Stimulated activated effector memory CD8-positive, alpha-beta T cell treated with anti-CD3 and anti-CD28 coated beads, Interleukin-12 subunit alpha, Interleukin-12 subunit beta, amount 100 ng/mL, for 72 hours (primary cell): ENCODE data around the gene NPFF.

ENCODE experiments used
- ATAC-seq: fragments of 150-1000 bp; cut with Tn5 transposase; 2 replicates; pipeline ENCODE4 v1.10.0; 2021
- DNase-seq, 2 donors: peaks; one replicate each; pipeline ENCODE4 v3.0.0; 2021 to 2022; ENCODE audit warnings: low spot score in 2 of 2
- H3K27ac Mint-ChIP-seq: one replicate; pipeline ENCODE4 v1.8.0; 2022; ENCODE audit warnings: mild to moderate bottlenecking, mixed read lengths
- H3K36me3 Mint-ChIP-seq: one replicate; pipeline ENCODE4 v1.8.0; 2022; ENCODE audit warnings: mild to moderate bottlenecking, mixed read lengths
- H3K4me1 Mint-ChIP-seq: one replicate; pipeline ENCODE4 v1.8.0; 2022; ENCODE audit warnings: mixed read lengths
- H3K4me3 Mint-ChIP-seq: one replicate; pipeline ENCODE4 v1.8.0; 2022; ENCODE audit warnings: mild to moderate bottlenecking, mixed read lengths
- H3K9me3 Mint-ChIP-seq: one replicate; pipeline ENCODE4 v1.8.0; 2022; ENCODE audit warnings: mixed read lengths

NPFF gene

DNA sequence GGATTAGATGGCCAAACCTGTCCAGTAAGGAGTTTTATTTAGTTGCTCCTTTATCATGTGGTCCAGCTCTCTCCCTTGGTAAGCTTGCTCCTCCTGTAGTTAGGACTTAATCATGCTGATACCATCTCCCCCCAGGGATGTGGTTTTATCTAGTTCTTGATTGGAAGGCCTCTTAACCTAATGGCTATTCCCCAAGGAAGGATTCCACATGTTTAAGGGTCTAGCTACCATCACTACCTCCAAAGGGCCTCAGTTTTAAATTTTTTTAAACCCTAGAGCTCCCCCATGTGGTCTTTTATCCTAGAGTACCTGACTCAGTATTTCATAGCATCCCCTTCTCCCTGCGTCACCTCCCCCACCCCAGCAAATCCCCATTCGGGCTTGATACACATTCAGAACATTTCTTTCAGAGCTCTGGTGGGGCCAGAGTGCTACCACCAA lies 30.5 kb downstream of the NPFF start:
- no peak overlapping the region for H3K4me3 Mint-ChIP-seq
- H3K4me1 Mint-ChIP-seq, result peaks cover 42% of the 10 kb centered on the region
- H3K36me3 Mint-ChIP-seq, result peaks cover 100% of the 10 kb centered on the region
- H3K9me3 Mint-ChIP-seq, result no peaks in the 10 kb centered on the region
- no peak for ATAC-seq
- DNase-seq, result no peak
- peak overlapping the region; percentile 96 for H3K27ac Mint-ChIP-seq

DNA sequence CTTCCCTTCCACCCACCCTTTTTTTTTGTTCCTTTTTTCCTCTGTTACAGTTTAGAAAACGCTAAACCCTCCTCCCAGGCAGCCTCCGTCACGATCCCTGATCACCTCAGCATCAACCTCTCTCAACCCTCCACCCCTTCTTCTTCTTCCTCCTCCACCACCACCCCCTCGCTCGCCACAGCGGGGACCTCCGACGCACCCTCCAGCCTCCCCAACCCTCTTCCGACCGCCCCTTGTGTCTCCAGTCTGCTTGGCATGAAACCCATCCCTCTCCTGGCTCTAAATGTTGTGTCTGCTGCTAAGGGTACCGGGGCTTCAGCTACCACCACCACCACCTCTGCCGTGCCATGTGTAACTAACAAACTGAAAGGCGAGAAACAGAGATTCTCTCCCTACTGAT lies 32.5 kb downstream of the NPFF start:
- no peaks in the 10 kb centered on the region for H3K9me3 Mint-ChIP-seq
- H3K4me1 Mint-ChIP-seq, result peaks cover 52% of the 10 kb centered on the region
- no peak for DNase-seq
- peak overlapping the region; percentile 73 for H3K4me3 Mint-ChIP-seq
- peak; percentile 35 for ATAC-seq
- peak overlapping the region; percentile 96 for H3K27ac Mint-ChIP-seq
- peaks cover 100% of the 10 kb centered on the region for H3K36me3 Mint-ChIP-seq

DNA sequence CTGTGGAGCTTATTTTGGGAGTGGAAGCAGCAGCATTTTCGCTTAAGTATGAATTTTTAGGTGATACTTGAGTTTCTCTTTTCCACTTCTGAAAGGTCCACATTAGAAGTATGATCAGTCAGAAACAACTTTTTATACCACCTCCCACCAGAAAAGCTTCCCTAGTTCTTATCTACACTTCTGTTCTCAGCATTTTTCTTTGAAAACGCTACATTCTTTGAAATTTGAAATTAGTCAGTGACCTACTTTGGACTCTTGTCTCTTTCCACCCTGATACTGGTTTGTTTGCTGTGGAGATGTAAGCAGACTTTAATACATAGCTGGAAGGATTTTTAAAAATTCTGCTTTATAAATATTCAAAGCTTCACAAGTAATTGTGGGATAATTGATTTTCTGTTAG lies 33.2 kb downstream of the NPFF start:
- Mint-ChIP-seq H3K4me1 (peaks cover 52% of the 10 kb centered on the region), H3K4me3 (peak overlapping the region; percentile 73)
- ATAC-seq, result peak; percentile 71

DNA sequence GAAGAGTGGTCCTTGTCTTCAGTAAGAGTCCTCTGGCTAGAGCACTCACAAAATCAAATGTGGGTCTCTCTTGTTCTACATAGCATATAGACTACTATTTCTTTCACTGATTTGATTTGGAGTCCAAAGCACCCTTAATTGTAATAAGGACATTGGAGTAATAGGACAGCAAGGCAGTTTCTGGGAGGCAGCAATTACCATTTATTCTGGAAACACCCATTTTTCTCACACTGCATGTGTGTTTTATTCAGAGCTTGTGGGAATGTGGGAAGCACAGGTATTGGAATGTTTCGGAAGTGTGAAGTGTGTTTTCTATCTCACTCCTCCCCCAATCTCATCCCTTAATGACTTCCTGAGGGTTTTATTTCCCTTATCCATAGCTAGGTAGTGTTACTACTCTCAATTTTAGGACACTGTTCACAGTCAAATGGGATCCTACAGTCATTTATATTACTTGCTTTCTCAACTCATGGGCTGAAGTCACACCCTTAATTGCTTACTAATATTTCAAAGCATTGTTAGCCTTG lies 35.2 kb downstream of the NPFF start:
- peak overlapping the region; percentile 73 for H3K4me3 Mint-ChIP-seq
- H3K9me3 Mint-ChIP-seq, result no peaks in the 10 kb centered on the region
- peak overlapping the region; percentile 96 for H3K27ac Mint-ChIP-seq
- DNase-seq (no peak), ATAC-seq (no peak)
- peaks cover 100% of the 10 kb centered on the region for H3K36me3 Mint-ChIP-seq
- H3K4me1 Mint-ChIP-seq, result peaks cover 52% of the 10 kb centered on the region

More for the DNA sequence above, 33.2 kb downstream of the NPFF start:
- peaks cover 100% of the 10 kb centered on the region for H3K36me3 Mint-ChIP-seq
- DNase-seq, result no peak
- peak overlapping the region; percentile 96 for H3K27ac Mint-ChIP-seq
- no peaks in the 10 kb centered on the region for H3K9me3 Mint-ChIP-seq

DNA sequence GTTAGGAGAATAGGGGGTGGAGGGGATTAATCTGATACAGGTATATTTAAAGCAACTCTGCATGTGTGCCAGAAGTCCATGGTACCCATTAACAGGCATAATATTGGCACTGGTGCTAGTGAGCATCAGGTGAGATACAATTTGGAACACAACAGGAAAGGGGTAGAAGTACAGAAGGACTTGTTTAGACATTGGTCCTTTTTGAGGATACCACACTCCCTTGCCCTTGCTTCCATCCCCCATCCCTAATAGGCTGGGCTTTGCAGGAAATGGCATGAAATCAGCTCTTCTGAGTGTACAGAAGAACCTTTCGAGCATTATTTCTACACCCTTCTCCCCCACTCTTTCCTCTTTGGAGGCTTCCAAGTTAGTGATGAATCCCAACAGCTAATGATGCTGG lies 39.0 kb downstream of the NPFF start:
- Mint-ChIP-seq H3K27ac (peak overlapping the region; percentile 20), H3K36me3 (peaks cover 100% of the 10 kb centered on the region), H3K4me3 (no peak overlapping the region), H3K4me1 (peaks cover 40% of the 10 kb centered on the region), H3K9me3 (no peaks in the 10 kb centered on the region)
- DNase-seq, result no peak
- ATAC-seq, result no peak

- no peak for ATAC-seq
- Mint-ChIP-seq H3K9me3 (no peaks in the 10 kb centered on the region), H3K27ac (peak overlapping the region; percentile 20), H3K4me1 (peaks cover 39% of the 10 kb centered on the region), H3K36me3 (peaks cover 100% of the 10 kb centered on the region), H3K4me3 (no peak overlapping the region)
- DNase-seq, result no peak
These were observed 39.4 kb downstream of the NPFF start for GRCh38 chr12:53467880-53468279.

GRCh38 chr12:53467082-53467481 lies 40.2 kb downstream of the NPFF start:
- peak overlapping the region; percentile 20 for H3K27ac Mint-ChIP-seq
- no peak overlapping the region for H3K4me3 Mint-ChIP-seq
- no peaks in the 10 kb centered on the region for H3K9me3 Mint-ChIP-seq
- ATAC-seq, result no peak
- DNase-seq, result no peak
- peaks cover 100% of the 10 kb centered on the region for H3K36me3 Mint-ChIP-seq
- H3K4me1 Mint-ChIP-seq, result peaks cover 38% of the 10 kb centered on the region

DNA sequence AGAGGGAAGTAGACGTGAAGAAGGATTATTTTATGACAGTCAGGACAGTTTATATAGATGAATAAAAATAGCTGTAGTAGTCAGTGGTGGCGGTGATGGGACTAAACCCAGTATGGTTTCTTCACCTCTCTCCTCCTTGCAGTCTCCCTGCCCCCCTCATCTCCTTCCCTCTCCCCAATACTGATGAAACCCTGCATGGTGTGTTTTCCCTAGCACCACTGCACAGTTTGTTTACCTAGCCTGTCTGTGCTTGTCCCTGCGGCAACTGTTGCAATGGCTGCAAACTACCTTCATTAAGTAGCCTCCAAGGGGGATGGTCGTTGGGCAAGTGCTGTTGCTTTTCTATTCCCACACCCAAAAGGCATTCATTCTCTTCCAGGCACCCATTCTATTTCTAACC lies 40.6 kb downstream of the NPFF start:
- peaks cover 35% of the 10 kb centered on the region for H3K4me1 Mint-ChIP-seq
- no peak overlapping the region for H3K4me3 Mint-ChIP-seq
- ATAC-seq (no peak), DNase-seq (no peak)
- H3K27ac Mint-ChIP-seq, result peak overlapping the region; percentile 20
- no peaks in the 10 kb centered on the region for H3K9me3 Mint-ChIP-seq
- H3K36me3 Mint-ChIP-seq, result peaks cover 100% of the 10 kb centered on the region

DNA sequence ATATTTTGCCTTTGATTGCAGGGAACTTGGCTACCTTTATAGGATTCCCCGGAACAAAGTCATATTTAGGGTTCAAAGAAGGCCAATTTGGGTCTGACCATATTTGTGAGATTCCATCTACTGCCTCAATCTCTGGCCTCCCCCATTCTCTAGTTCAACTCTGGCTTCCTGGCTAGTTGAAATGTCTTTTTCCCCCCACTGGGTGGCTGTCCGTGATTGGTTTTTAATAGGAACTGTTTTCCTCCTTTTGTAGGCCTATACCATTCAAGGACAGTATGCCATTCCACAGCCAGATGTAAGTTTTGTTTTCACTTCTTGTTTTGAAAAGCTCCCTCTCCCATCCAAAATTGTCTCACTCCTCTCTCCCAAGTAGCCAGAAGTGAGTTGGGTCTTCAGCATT lies 41.6 kb downstream of the NPFF start:
- Mint-ChIP-seq H3K4me3 (no peak overlapping the region), H3K36me3 (peaks cover 100% of the 10 kb centered on the region)
- no peak for DNase-seq

DNA sequence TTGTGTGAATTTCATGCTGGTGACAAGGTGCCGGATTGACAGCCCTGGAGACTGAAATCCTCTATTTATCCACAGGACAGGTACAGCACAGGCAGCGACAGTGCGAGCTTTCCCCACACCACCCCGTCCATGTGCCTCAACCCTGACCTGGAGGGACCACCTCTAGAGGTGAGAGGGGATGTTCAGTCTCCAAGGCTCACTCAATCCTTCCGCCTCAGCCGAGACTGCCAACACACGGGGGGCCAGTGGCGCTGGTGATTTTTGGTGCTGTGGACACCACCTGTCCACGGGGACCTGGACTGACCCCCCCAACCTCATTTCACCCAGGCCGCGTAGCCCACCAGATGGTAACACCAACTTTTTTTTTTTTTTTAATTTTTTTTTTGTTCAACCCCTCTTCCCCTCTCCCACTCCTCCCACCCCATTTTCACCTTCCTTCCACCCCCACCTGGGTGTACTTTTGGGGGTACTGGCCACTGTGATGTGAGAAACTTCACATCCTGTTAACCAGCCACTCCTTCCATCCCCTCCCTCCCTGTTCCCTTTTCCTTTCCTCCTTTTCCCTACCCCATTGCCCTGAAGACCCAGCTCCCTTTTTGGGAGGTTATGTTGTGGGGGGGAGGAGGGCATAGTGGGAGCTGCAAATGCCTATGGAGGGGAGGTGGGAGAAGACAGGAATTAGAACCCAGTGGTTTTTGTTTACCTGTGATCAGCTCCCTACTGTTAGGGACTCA lies 42.4 kb downstream of the NPFF start:
- Mint-ChIP-seq H3K4me3 (no peak overlapping the region), H3K27ac (peak overlapping the region; percentile 62), H3K9me3 (no peaks in the 10 kb centered on the region), H3K36me3 (peaks cover 100% of the 10 kb centered on the region), H3K4me1 (peaks cover 38% of the 10 kb centered on the region)
- DNase-seq, result no peak
- ATAC-seq, result no peak

More for the DNA sequence above, 41.6 kb downstream of the NPFF start:
- H3K27ac Mint-ChIP-seq, result peak overlapping the region; percentile 62
- peaks cover 32% of the 10 kb centered on the region for H3K4me1 Mint-ChIP-seq
- ATAC-seq, result no peak
- H3K9me3 Mint-ChIP-seq, result no peaks in the 10 kb centered on the region

DNA sequence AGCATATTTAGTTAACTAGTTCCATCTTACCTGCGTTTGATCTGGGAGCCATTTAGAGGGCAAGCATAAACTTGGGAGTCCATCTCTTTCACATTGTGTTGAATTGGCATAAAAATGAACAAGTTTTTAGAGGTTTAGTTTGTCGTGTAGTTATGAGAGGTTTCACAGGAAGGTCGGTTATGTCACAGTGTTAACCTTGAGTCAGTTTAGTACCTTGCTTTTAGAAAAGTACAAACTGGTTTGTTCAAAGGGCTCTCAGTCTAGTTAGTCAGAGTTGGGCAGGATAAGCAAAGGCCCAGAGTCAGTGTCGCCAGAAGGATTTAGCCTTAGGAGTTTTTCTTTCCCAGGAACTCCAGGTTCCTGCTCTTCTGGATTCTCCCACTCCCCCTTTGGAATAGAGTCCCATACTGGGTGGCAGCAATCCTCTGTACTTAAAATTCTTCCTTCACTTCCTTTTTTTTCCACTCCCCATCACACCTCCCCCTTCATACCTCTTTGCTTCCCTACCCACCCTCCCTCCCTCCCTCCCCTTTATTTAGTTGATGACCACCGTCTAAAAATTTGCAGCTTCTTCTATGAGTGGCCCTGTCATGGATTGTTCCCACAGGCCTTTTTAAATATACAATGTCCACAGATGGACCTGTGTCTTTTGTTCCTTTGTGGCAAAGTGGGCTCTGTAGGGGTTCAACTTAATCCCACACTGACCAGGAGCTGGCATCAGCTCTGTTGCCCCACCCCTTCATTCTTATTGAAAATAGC lies 43.3 kb downstream of the NPFF start:
- Mint-ChIP-seq H3K27ac (peak overlapping the region; percentile 6), H3K36me3 (peaks cover 100% of the 10 kb centered on the region), H3K9me3 (no peaks in the 10 kb centered on the region), H3K4me3 (no peak overlapping the region), H3K4me1 (peaks cover 38% of the 10 kb centered on the region)
- no peak for DNase-seq
- peak; percentile 51 for ATAC-seq

GRCh38 chr12:53462935-53463334 lies 44.3 kb downstream of the NPFF start:
- Mint-ChIP-seq H3K4me3 (no peak overlapping the region), H3K9me3 (no peaks in the 10 kb centered on the region), H3K27ac (peak overlapping the region; percentile 6), H3K4me1 (peaks cover 43% of the 10 kb centered on the region), H3K36me3 (peaks cover 100% of the 10 kb centered on the region)
- no peak for ATAC-seq
- no peak for DNase-seq

- ATAC-seq (no peak), DNase-seq (no peak)
- Mint-ChIP-seq H3K27ac (peak overlapping the region; percentile 58), H3K4me3 (no peak overlapping the region), H3K4me1 (peaks cover 38% of the 10 kb centered on the region), H3K36me3 (peaks cover 100% of the 10 kb centered on the region), H3K9me3 (no peaks in the 10 kb centered on the region)
These were observed 45.7 kb downstream of the NPFF start for GRCh38 chr12:53461591-53461990.

DNA sequence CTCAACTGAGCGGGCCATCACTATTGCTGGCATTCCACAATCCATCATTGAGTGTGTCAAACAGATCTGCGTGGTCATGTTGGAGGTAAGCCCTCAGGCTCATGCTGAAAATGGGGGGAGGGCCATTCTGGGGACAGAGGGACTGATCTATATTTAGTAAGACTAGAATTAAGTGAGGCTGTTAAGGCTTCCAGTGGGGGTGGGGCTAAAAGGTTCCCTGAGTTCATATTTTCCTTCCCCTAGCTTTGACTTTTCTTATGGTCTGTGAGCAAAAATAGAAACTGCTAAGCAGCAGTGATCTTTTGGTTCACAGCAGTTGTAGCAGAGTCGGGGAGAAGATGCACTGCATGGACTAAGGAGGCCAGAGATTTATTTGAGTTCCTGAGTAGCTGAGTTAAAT lies 46.2 kb downstream of the NPFF start:
- Mint-ChIP-seq H3K4me3 (no peak overlapping the region), H3K27ac (peak overlapping the region; percentile 58), H3K4me1 (peaks cover 36% of the 10 kb centered on the region), H3K36me3 (peaks cover 100% of the 10 kb centered on the region), H3K9me3 (no peaks in the 10 kb centered on the region)
- no peak for DNase-seq
- ATAC-seq, result no peak

- Mint-ChIP-seq H3K4me3 (no peak overlapping the region), H3K9me3 (no peaks in the 10 kb centered on the region), H3K4me1 (peaks cover 46% of the 10 kb centered on the region), H3K36me3 (peaks cover 100% of the 10 kb centered on the region), H3K27ac (no peak overlapping the region)
- no peak for DNase-seq
- ATAC-seq, result no peak
These were observed 48.2 kb downstream of the NPFF start for GRCh38 chr12:53459097-53459496.
